RWPE1 (cell line): ENCODE data around the gene CASP3.

ENCODE experiments used
- CTCF ChIA-PET: fragments of 350-600 bp; sonication (Branson Sonifier 250); formaldehyde crosslinking; extraction: SDS; loops from one replicate; lab custom pipeline; 2021; lab: Yijun Ruan, JAX
- POLR2A ChIA-PET: fragments of 400-600 bp; formaldehyde crosslinking; extraction: SDS; loops from one replicate; lab custom pipeline; 2020; ENCODE audit warnings: antibody characterized with exemption; ENCODE audit not compliant: low non-redundant PET; lab: Yijun Ruan, JAX
- DNase-seq: peaks from one replicate; pipeline ENCODE4 v3.0.0; 2012; ENCODE audit warnings: low spot score
- H3K27ac ChIP-seq: fragments of 450-650 bp; 2 replicates; pipeline ENCODE4 v1.5.1; 2017
- TF ChIP-seq, protein P1 (sequence below): fragments of 450-650 bp; conservative IDR thresholded peaks from 2 replicates; pipeline ENCODE4 v1.5.1; 2017; ENCODE audit warnings: low read depth, mild to moderate bottlenecking

Gene CASP3

DNA sequence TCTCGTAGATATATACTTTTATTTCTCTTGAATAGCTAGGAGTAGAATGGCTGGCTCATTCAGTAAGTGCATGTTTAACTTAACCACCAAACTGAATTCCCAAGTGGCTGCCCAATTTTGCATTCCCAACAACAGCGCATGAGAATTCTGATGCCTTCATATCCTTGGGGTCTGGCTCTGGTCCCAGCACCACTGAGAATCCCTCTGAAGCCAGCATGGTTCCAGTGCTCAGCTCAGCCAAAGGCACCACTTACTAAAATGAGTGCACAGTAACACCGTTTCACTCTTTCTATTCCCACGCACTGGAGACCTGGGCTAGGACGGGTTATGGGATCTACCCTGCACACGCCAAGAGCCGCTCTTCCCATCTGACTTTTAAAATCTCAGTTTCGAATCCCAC, 60.4 kb downstream of the CASP3 start:
- ChIA-PET CTCF (interaction anchor here (0.7 kb wide), 1 partner anchor 28 kb away, joined by 4 read pairs; no protein-coding TSS in a partner anchor), POLR2A (no interaction called here)
- no peak for DNase-seq
- H3K27ac ChIP-seq, result no peak overlapping the region
- TF ChIP-seq, protein P1, sequence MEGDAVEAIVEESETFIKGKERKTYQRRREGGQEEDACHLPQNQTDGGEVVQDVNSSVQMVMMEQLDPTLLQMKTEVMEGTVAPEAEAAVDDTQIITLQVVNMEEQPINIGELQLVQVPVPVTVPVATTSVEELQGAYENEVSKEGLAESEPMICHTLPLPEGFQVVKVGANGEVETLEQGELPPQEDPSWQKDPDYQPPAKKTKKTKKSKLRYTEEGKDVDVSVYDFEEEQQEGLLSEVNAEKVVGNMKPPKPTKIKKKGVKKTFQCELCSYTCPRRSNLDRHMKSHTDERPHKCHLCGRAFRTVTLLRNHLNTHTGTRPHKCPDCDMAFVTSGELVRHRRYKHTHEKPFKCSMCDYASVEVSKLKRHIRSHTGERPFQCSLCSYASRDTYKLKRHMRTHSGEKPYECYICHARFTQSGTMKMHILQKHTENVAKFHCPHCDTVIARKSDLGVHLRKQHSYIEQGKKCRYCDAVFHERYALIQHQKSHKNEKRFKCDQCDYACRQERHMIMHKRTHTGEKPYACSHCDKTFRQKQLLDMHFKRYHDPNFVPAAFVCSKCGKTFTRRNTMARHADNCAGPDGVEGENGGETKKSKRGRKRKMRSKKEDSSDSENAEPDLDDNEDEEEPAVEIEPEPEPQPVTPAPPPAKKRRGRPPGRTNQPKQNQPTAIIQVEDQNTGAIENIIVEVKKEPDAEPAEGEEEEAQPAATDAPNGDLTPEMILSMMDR, result no peak

DNA sequence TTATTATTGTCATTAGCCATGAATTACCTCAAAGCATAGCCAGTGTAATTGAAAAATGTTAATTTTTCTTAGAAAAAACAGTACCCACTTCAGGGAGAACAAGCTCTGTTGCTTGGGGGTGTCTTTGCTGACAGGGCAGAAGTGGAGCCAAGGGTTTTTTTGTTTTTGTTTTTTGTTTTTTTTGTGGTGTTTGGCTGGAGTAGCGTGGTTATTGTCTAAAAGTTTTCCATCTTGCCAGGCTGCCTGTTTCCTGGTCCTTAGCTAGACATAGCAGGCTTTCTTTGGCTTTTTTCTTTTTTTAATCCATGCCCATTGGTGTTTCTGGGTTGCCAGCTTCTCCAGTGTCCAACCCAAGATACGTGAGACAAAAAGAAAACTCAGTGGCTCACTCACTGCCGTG, 61.5 kb downstream of the CASP3 start:
- TF ChIP-seq, protein P1, result no peak
- no peak for DNase-seq
- no peak overlapping the region for H3K27ac ChIP-seq
- POLR2A ChIA-PET, result no interaction called here
- CTCF ChIA-PET, result interaction anchor here (0.5 to 1.2 kb wide), 2 partner anchors 305 to 346 kb away, joined by 3 to 4 read pairs; no protein-coding TSS in a partner anchor

DNA sequence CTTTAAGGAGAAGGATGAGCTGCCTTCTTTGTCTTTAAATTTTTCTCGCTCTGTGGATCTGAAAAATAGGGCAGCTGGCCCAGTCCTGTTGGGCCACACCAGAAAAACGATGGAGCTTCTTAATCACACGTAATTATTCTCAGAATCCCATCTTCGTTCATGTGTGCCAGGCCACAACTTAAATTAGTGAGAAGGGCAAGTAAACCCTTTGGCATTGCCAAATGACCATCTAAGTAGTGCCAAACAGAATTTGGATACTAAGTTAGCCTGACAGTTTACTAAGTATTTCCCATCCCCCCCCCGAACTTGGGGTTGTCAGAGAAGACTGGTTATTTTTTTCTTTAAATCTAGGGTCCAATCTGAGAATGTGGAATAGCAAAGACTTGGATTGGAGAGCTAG, 62.0 kb downstream of the CASP3 start:
- DNase-seq, result no peak
- no peak overlapping the region for H3K27ac ChIP-seq
- TF ChIP-seq, protein P1, result no peak
- ChIA-PET CTCF (interaction anchor here (0.5 to 1.2 kb wide), 3 partner anchors 41 to 345 kb away, joined by 3 to 4 read pairs (median 3); no protein-coding TSS in a partner anchor), POLR2A (no interaction called here)

DNA sequence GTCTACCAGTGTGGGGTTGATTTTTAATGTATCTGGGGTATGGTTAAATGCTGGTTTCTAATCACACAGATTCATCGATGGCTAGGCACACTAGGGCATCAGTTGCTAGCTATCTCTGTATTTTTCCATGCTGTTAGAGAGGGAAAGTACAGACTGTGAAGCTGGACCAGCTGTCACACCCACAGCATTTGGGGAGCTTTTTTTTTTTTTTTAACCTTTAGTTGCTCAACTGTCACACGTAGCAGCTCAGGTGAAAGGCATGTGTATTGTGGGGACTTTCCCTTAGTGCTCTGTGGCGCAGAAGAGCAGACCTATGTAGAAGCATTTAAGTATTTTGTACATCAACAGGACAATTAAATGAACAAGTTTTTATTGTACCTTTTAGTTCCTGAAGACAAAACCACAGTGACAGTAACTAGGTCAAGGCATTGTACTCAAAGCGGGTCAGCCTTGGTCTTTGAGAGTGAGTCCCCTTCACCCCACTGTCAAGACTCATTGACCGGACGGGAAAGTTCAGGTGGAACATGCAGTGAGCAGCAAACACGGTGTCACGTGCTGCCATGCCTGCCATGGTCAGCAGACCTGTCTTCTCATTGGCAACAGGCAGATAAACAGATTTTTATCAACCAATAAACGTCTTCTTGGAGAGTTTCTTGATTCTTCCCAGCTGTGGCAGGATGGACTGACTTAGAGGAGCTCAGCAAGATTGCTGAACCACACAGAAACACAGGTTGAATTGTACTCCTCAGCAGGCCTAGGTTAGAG, 65.3 kb downstream of the CASP3 start:
- ChIA-PET CTCF (interaction anchor here (0.5 kb wide), 1 partner anchor 27 kb away, joined by 5 read pairs; no protein-coding TSS in a partner anchor), POLR2A (no interaction called here)
- no peak for DNase-seq
- TF ChIP-seq, protein P1, result no peak
- no peak overlapping the region for H3K27ac ChIP-seq
